Tibial nerve (tissue), 3 donors: ENCODE data around the gene RIPK1.

Source experiments
- POLR2A ChIP-seq, 2 donors: fragments of 450-650 bp; IDR thresholded peaks; one replicate each; pipeline ENCODE4 v1.6.1; 2017; ENCODE audit warnings: antibody characterized with exemption in 2 of 2, mild to moderate bottlenecking in 2 of 2, moderate library complexity in 2 of 2
- TF ChIP-seq, protein P1 (sequence below), 5 experiments: fragments of 200-600 bp in 3 of 5; fragments of 450-650 bp in 2 of 5; sonication (generic) in 3 of 5; IDR thresholded peaks; one replicate each; pipeline ENCODE4 v1.5.1; 2016 to 2019; ENCODE audit warnings: antibody characterized with exemption in 5 of 5, mild to moderate bottlenecking in 3 of 5, moderate library complexity in 2 of 5

DNA sequence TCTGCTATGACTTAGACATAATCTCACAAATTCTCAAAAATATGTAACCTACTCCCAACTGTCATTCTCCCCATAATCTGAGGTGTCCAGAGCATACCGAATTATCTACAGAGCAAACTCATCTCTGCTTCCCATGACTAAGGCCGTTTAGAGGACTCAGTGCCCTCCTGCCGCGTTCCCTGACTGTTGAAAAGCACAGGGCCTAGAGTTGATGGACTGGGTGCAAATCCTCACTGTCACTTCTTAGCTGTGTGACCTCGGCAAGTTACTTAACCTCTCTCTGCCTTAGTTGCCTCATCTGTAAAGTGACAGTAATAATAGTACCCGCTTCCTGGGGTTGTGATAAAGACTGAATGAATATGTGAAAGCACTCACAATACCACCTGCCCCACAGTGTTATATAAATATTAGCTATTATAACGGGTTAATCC, 93.8 kb downstream of the RIPK1 start:
- TF ChIP-seq, protein P1, sequence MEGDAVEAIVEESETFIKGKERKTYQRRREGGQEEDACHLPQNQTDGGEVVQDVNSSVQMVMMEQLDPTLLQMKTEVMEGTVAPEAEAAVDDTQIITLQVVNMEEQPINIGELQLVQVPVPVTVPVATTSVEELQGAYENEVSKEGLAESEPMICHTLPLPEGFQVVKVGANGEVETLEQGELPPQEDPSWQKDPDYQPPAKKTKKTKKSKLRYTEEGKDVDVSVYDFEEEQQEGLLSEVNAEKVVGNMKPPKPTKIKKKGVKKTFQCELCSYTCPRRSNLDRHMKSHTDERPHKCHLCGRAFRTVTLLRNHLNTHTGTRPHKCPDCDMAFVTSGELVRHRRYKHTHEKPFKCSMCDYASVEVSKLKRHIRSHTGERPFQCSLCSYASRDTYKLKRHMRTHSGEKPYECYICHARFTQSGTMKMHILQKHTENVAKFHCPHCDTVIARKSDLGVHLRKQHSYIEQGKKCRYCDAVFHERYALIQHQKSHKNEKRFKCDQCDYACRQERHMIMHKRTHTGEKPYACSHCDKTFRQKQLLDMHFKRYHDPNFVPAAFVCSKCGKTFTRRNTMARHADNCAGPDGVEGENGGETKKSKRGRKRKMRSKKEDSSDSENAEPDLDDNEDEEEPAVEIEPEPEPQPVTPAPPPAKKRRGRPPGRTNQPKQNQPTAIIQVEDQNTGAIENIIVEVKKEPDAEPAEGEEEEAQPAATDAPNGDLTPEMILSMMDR (IDR thresholded peaks at IDR 0.05) = no peak
- no peak for TF ChIP-seq POLR2A (IDR thresholded peaks at IDR 0.05)
